GM10248 (cell line): ENCODE measurements around the gene HIVEP2.
A peak's percentile ranks its signal among the peaks of the same experiment; 100 is the strongest.

ENCODE experiments used
- CTCF ChIA-PET: fragments of 300-600 bp; sonication (Branson Sonifier 250); formaldehyde crosslinking; extraction: SDS; loops from one replicate; lab custom pipeline; 2021; ENCODE audit warnings: antibody characterized with exemption; lab: Yijun Ruan, JAX
- POLR2A ChIA-PET: fragments of 350-650 bp; sonication (Branson Sonifier 250); formaldehyde crosslinking; extraction: SDS; loops from one replicate; lab custom pipeline; 2020; ENCODE audit warnings: antibody characterized with exemption; lab: Yijun Ruan, JAX
- DNase-seq: peaks from one replicate; pipeline ENCODE4 v3.0.0; 2012; ENCODE audit errors: extremely low spot score
- TF ChIP-seq, protein P1 (sequence below): IDR thresholded peaks from 2 replicates; pipeline ENCODE4 v1.5.1; 2012; ENCODE audit warnings: mild to moderate bottlenecking, low read depth; ENCODE audit errors: extremely low read depth, missing control alignments, control extremely low read depth

Gene HIVEP2

GRCh38 chr6:142790257-142790656 lies 154.7 kb downstream of the HIVEP2 start:
- ChIA-PET CTCF (interaction anchor here (1.2 to 1.6 kb wide), 4 partner anchors 9 to 53 kb away, joined by 3 to 4 read pairs (median 3); no protein-coding TSS in a partner anchor), POLR2A (no interaction called here)
- DNase-seq, result no peak
- TF ChIP-seq, protein P1, sequence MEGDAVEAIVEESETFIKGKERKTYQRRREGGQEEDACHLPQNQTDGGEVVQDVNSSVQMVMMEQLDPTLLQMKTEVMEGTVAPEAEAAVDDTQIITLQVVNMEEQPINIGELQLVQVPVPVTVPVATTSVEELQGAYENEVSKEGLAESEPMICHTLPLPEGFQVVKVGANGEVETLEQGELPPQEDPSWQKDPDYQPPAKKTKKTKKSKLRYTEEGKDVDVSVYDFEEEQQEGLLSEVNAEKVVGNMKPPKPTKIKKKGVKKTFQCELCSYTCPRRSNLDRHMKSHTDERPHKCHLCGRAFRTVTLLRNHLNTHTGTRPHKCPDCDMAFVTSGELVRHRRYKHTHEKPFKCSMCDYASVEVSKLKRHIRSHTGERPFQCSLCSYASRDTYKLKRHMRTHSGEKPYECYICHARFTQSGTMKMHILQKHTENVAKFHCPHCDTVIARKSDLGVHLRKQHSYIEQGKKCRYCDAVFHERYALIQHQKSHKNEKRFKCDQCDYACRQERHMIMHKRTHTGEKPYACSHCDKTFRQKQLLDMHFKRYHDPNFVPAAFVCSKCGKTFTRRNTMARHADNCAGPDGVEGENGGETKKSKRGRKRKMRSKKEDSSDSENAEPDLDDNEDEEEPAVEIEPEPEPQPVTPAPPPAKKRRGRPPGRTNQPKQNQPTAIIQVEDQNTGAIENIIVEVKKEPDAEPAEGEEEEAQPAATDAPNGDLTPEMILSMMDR, result no peak

DNA sequence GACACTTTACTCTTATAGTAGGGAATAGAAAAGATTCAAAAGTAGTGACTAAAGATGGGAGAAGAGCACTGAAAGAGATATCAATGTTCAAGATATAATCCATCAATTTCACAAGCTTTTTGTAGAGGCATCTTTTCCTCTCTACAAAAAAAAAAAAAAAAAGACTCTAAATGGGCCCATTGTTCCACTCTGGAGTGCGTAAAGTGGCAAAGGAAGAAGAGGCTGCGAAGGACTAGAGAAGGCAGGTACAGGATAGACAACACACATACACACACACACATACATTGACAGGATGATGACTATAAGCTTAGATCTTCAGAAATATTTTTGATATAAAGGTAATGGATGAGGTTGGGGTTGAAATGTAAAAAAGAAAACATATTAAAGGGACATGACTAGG lies 157.6 kb downstream of the HIVEP2 start:
- ChIA-PET POLR2A (interaction anchor here (0.7 kb wide), 1 partner anchor 31 kb away, joined by 5 read pairs; no protein-coding TSS in a partner anchor), CTCF (interaction anchor here (1.1 to 2.4 kb wide), 2 partner anchors 32 to 71 kb away, joined by 3 to 7 read pairs; no protein-coding TSS in a partner anchor)
- DNase-seq, result no peak
- TF ChIP-seq, protein P1, result no peak

- ChIA-PET CTCF (interaction anchor here (1.1 to 2.4 kb wide), 3 partner anchors 12 to 70 kb away, joined by 3 to 7 read pairs (median 6); no protein-coding TSS in a partner anchor), POLR2A (no interaction called here)
- TF ChIP-seq, protein P1, result no peak
- DNase-seq, result no peak
These were observed 158.5 kb downstream of the HIVEP2 start for GRCh38 chr6:142786476-142786875.

DNA sequence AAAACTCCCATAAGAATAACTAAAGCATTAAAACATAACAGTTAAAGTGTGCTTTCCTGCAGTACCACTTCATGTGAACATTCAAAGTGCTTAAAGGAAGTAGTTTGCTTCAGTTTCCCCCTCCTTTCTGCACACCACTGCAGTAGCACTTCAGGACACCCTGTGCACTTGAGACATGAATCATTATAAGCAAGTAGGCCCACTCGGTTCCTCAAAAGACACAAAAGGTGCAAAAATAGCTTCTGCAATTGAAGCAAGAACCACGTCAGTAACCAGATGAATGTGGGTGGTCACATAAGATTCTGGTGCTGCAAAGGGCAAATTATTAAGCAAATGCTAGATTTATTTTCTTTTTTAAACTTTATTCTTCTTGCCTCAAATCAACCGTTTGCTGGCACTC lies 160.6 kb downstream of the HIVEP2 start:
- peak; percentile 70 for DNase-seq
- TF ChIP-seq, protein P1, result no peak
- POLR2A ChIA-PET, result no interaction called here
- CTCF ChIA-PET, result no interaction called here

GRCh38 chr6:142783499-142783898 lies 161.5 kb downstream of the HIVEP2 start:
- ChIA-PET POLR2A (no interaction called here), CTCF (no interaction called here)
- TF ChIP-seq, protein P1, result no peak
- no peak for DNase-seq

DNA sequence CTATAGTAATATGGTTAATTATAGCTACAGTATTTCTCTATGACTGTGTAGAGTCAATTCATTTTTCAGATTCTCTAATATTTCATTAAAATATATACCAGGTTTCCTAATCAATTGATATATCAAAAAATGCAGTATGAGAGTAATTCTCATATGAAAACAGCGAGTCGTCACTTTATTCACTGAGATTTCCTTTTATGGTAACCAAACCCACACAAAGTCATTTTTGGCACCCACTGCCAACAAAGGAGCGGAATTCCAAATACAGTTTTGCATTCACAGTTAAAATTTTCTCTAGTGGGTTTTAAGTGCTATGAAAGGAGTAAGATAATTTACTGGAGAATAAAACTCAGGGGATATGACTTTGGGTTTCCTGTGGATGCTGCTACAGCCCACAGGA lies 163.8 kb downstream of the HIVEP2 start:
- ChIA-PET POLR2A (no interaction called here), CTCF (interaction anchor here (1.3 to 3.0 kb wide), 2 partner anchors 11 to 25 kb away, joined by 4 to 7 read pairs; no protein-coding TSS in a partner anchor)
- TF ChIP-seq, protein P1, result no peak
- DNase-seq, result no peak
